Fibroblast of upper back skin (primary cell): ENCODE results near the gene TNFRSF18.

Experiments used
- DNase-seq: peaks from one replicate; pipeline ENCODE4 v3.0.0-alpha.2; 2013

TNFRSF18 gene

GRCh38 chr1:1161078-1161682 lies 45.2 kb downstream of the TNFRSF18 start:
- no peak for DNase-seq

GRCh38 chr1:1160281-1160930 lies 46.0 kb downstream of the TNFRSF18 start:
- DNase-seq = no peak

GRCh38 chr1:1157914-1158710 lies 48.3 kb downstream of the TNFRSF18 start:
- peak; percentile 10 for DNase-seq

DNA sequence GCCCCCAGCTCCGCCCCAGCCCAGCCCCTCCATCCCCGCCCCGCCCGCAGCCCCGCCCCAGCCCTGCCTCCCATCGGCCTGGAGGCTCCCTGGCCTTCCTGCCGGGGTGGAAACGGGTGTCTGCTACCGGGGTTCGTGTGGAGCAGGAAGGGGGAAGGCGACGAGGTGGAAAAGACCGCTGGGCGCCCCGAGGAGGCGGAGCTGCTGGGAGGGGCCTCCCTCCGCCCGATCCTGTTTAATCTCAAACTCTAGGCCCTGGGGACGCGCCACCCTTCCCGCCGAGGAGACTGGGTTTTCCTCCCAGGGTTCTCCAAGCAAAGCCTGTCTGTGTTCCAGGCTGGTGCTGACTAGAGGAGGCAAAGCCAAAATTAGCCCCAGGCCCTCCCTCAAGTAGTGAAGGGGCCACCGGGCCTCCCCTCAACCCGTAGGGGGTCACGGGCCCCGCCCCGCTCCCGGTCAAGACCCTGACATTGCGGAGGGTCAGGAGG lies 48.9 kb downstream of the TNFRSF18 start:
- DNase-seq = peak; percentile 87

GRCh38 chr1:1157033-1157365 lies 49.4 kb downstream of the TNFRSF18 start:
- DNase-seq = no peak

DNA sequence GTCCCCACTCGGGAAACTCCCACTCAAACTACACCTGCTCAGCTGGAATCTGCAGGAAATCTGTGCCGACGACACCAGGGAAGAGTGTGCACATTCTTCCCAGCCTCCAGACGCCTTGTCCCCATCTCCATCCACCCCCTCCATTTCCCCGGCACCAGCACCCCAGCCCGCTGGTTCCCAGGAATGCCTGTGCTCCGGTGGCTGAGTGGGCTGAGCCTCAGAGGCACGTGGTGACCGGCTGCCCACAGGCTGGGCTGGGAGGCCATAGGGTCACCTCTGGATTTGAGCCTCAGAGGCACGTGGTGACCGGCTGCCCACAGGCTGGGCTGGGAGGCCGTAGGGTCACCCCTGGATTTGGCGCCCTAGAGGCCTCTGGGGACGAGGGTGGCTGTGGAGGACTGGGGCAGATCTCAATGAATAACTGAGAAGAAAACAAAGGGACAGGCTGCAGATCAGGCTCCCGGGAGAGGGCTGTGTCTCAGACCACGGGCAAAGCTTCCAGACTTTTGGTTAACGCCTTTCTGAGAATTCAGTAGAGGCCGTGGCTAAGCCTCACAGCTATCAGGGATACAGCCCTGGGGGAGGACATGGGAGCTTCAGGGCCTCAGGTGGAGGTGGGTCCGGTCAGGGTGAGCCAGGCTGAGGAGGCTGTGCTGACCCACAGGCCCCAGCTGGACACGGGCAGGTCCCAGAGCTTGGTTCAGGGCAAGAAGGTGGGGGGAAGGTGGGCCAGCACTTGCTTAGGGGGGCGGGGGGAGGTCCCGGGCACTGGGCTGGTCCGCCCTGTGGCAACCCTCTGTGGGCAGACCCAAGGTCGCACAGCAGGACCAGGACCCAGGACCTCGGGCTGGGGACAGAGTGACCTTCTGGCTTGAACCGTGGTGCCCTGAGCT lies 50.0 kb downstream of the TNFRSF18 start:
- DNase-seq = no peak

DNA sequence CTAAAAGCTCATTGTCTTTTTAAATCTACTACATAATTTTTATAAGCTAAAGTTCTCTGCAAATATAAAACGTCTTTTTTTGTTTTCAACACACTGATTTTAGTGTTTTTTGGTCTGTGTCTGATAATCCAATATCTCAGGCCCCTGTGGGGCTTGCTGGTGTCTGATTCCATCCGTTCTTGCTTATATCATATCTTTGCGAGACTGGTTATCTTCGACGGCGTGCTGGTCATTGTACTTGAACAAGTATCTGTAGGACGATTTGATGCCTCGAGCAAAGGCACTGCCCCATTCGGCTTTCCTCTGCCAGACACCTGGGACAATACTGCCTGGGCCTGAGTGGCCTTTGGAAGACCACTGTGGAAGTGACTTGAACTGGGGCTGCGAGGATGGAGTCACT lies 51.1 kb downstream of the TNFRSF18 start:
- DNase-seq = no peak

DNA sequence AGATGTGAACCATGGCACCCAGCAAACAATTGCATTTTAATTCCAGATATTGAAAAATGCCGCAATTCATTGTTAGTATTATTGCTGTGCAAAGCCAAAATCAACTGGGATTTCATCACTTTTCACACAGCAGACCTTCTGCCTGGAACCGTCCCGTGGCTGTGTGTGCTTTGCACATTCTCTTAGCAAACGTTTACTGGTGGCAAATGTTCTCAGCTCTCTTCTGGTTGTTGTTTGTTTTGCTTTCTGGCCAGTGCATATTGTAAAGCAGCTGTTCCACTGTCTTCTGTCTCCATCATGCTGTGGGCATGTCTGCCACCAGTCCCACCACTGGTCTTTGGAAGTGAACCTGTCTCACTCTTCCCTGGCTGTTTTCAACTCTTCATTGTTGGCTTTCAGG lies 52.5 kb downstream of the TNFRSF18 start:
- DNase-seq = no peak
